HG03575 (cell line): ENCODE results near the gene IQSEC3.
"Not testable (repeated sequence)": the region's sequence is repeated elsewhere in the genome, so short reads cannot be mapped to it uniquely, and the experiment has no call there.

Experiments
- ATAC-seq: cut with Tn5 transposase; IDR thresholded peaks from one replicate; pipeline ENCODE4 v1.9.1; 2021; ENCODE audit not compliant: unreplicated experiment, insufficient number of reproducible peaks, low FRiP score; ENCODE audit errors: extremely low read depth

Gene IQSEC3

GRCh38 chr12:51087-51486 lies 15.5 kb upstream of the IQSEC3 start:
- not testable (repeated sequence) for ATAC-seq

DNA sequence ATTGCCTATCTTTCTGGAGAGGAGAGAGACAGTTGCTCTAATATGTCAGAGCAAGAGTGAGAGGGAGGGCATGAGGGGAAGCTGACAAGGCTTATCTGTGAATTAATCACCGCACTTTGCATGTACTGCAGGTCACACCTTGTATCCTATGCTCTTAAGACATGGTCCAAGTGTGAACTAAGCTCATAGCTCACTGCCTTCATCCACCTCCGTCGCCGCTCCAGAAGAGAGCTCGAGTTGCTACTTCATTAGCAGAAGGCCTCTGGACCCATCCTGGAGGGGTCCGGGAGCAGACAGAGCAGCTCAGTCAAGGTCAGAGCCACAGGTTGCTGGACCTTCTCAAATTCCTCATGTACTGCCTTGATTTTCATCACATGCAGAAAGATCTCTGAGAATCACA lies 14.6 kb upstream of the IQSEC3 start:
- not testable (repeated sequence) for ATAC-seq

DNA sequence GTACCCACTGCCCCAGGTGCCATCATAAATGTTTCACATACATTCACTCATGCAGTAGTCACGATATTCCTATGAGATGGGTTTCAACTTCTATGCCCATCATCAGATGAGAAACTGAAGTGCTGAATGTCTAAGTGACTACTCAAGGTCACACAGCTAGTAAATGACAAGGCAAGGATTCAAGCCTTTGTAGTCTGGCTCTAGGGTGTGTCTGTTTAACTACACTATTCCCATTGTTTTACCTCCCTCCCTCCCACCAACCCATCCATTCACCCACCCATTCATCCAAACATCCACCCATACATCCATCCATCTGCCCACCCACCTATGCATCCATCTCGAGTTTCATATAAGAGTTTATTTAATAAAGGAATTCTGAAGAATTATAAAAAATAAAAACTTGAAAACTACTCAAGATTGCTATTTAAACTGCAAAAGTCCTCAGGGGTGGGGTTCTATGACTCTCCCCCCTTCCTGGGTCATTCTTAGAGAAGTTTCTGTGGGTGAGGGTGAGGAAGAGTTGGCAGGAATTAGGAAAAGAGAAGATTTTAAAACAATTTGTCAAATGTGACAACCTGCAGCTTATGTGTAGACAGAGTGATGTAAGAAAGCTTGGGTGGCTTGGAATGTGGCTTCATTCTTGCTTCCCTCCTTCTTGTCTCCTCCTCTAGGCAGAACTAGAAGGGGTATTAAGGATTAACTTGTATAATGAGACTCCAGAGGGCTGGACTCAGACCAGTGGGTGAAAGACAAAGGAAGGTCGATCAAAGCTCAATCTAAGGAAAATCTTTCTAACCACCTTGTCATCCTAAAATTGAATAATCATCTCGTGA lies 13.4 kb upstream of the IQSEC3 start:
- not testable (repeated sequence) for ATAC-seq

GRCh38 chr12:53735-54730 lies 12.5 kb upstream of the IQSEC3 start:
- no peak for ATAC-seq

DNA sequence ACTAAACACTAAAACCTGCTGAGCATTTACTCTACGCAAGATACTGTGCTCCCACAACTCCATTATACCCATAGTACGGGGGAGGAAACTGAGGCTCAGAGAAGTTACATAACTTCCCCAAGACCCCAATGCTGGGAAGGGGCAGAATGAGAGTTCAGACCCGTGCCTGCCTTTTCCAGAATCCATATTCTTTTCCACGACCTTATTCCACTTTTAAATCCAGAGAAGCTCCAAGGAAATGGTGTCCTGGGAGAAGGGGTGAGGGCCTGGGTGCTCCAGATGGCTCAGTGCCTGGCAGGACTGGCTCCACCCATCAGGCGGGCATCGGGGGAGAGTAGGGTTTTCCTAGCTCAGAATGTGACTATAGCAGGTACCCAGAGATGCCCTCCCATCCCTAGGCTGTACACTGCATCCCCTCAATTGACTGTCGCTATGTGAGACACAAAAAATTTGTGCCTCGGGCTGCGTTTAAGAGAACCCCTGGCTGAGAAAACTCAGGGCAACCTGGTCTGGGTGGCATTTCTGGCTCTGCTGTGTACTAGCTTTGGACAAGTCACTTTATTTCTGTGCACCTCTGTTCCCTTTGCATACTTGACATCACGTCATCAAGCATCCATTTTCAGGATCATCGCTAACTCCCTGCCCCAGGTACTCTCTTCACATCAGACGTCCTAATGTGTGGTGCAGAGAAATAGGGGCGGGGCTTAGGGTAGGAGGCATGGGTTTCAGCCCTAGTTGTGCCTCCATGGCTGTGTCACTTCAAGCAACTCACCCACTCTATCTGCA lies 11.6 kb upstream of the IQSEC3 start:
- ATAC-seq = no peak

- no peak for ATAC-seq
These were observed 9.8 kb upstream of the IQSEC3 start for GRCh38 chr12:56683-57346.

DNA sequence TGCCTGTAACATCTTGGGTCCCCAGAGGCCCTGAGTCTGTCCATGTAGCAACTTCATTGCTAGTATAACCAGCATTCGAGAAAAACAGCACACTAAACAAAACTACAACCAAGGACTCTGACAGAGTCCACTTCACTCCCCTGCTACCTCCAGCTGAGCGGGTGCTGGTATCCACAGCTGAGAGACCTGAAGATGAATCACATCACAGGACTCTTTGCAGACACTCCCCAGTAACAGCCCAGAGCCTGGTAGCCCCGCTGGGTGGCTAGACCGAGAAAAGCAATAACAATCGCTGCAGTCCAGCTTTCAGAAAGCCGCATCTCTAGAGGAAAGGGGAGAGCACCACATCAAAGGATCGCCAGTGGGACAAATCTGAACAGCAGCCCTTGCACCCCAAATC lies 9.0 kb upstream of the IQSEC3 start:
- no peak for ATAC-seq

- no peak for ATAC-seq
These were observed 7.7 kb upstream of the IQSEC3 start for GRCh38 chr12:58832-59231.

DNA sequence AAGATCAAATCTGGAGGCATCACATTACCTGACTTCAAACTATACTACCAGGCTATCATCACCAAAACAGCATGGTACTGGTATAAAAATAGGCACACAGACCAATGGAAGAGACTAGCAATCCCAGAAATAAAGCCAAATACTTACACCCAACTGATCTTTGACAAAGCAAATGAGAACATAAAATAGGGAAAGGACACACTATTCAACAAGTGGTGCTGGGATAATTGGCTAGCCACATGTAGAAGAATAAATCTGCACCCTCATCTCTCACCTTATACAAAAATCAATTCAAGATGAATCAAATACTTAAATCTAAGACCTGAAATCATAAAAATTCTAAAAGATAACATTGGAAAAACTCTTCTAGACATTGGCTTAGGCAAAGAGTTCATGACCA lies 4.7 kb upstream of the IQSEC3 start:
- ATAC-seq = not testable (repeated sequence)

GRCh38 chr12:65491-66063 lies 990 bp upstream of the IQSEC3 start:
- ATAC-seq = not testable (repeated sequence)

DNA sequence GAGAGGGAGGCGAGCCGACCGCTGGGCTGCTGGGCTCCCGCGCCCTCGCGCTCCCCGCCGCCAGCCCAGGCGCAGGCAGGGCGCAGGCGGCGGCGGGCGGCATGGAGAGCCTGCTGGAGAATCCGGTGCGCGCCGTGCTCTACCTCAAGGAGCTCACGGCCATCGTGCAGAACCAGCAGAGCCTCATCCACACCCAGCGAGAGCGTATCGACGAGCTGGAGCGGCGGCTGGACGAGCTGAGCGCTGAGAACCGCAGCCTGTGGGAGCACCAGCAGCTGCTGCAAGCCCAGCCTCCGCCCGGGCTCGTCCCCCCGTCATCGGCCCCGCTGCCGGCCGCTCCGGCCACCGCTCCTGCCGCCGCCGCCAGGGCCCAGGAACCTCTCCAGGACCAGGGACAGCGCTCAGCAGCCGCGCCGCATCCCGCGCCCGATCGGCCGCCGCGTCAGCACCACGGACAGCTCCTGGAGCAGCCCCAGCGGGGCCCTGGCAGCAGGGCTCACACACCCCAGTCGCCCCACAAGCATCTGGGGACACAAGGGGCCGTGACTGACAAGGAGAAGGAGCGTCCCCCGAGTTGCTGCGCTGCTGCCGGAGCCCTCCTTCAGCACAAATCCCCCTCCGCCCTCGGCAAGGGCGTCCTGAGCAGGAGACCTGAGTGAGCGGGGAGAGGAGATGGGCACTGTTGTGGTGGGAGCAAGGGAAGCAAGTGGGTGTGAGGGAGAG lies 376 bp downstream of the IQSEC3 start:
- not testable (repeated sequence) for ATAC-seq

DNA sequence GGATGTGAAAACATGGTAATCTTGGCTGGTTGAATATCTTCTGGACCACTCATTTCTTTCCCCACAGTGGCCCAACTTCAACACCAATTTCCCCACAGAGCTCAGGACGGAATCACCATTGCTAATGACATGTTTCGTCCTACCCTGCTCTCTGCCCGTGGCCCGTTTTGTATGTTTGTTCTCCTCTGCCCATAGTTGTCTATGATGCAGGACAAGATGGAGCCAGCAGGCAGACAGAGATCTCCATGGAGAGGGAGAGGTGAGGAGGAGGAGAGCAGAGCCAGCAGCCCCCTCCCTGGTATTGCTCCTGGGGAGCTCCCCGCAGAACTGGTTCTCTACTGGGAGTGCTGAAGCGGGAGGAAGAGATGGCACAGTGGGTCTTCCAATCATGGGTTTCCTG lies 3.1 kb downstream of the IQSEC3 start:
- ATAC-seq = not testable (repeated sequence)

DNA sequence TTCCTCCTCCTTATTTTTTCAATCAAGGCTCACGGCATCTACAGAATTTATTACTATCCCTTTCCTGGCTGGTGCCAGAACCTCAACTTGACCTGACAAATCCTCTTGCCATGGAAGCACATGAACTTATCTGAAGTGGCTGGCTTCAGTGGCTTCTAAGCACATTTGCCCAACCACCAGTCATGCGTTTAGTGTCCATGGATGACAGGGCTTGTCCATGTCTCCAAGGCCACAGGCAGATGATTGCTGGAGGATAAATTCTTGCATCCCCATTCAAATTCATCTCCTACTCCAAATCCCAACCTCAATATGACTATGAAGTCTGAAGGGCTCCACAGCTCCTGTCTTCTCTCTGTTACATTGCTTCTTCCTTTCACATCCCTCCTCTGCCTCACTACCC lies 4.0 kb downstream of the IQSEC3 start:
- not testable (repeated sequence) for ATAC-seq

DNA sequence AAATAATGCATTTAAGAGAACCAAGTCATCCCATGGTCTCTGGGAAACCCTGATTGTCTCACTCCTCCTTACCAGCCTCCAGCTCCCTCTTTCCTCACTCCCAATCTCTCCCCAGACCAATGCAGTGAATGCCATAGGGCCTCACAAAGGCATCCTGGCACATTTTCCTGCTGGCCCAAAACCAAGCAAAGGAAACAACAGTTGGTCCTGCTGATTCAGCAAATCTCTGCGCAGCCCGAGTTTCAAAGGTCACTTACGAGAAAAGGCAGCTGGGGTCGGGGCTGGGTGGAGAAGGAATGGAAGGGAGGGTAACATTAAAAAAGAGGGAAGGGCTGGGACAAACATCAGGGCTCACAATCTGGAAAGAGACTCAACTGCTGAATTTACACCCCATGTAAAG lies 5.5 kb downstream of the IQSEC3 start:
- ATAC-seq = not testable (repeated sequence)

- not testable (repeated sequence) for ATAC-seq
These were observed 8.0 kb downstream of the IQSEC3 start for GRCh38 chr12:74420-75190.

GRCh38 chr12:75541-75940 lies 9.0 kb downstream of the IQSEC3 start:
- not testable (repeated sequence) for ATAC-seq

GRCh38 chr12:76102-76501 lies 9.5 kb downstream of the IQSEC3 start:
- not testable (repeated sequence) for ATAC-seq
